Right forelimb (tissue), 1 donor: ENCODE data around the gene BORCS5.
"Not testable (repeated sequence)": the region's sequence is repeated elsewhere in the genome, so short reads cannot be mapped to it uniquely, and the experiment has no call there.

Experiments
- DNase-seq: peaks from one replicate; pipeline ENCODE4 v3.0.0-alpha.2; 2018

The BORCS5 gene

DNA sequence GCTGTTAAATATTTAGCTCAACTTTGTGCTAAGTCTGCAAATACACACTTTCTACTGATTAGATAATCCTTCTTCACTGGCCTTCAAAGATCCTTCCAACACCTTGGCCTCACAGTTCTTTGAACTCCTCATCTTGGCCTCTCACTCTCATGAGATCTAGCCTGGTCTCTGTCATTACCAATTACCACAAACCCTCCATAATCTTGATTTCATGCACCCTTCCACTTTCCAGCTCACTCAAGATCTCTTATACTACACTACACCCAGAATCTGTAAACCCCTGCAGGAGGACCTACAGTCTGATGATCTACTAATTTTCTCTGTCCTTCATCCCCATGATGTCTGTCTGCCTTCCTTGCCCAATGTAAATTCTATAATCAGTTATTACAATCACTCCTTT lies 134.7 kb downstream of the BORCS5 start:
- no peak for DNase-seq

DNA sequence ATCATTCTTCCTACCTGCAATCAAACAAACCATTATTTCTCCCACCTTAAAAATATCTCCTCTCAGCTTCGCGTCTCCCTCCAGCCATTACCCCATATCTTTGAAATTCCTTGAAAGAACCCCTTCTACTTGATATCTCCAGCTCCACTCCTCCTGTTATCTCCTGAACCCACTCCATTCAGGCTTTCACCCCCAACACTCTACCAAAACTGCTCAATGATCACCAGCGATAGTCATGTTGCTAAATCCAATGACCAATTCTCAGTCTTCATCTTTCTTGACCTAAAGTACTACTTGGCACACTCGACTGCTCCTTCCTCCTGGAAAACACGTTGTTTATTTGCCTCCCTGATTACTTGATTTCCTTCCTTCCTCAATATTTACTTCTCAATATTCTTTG lies 135.7 kb downstream of the BORCS5 start:
- no peak for DNase-seq

- no peak for DNase-seq
These were observed 138.7 kb downstream of the BORCS5 start for GRCh38 chr12:12495536-12495935.

GRCh38 chr12:12498210-12498609 lies 141.3 kb downstream of the BORCS5 start:
- no peak for DNase-seq

DNA sequence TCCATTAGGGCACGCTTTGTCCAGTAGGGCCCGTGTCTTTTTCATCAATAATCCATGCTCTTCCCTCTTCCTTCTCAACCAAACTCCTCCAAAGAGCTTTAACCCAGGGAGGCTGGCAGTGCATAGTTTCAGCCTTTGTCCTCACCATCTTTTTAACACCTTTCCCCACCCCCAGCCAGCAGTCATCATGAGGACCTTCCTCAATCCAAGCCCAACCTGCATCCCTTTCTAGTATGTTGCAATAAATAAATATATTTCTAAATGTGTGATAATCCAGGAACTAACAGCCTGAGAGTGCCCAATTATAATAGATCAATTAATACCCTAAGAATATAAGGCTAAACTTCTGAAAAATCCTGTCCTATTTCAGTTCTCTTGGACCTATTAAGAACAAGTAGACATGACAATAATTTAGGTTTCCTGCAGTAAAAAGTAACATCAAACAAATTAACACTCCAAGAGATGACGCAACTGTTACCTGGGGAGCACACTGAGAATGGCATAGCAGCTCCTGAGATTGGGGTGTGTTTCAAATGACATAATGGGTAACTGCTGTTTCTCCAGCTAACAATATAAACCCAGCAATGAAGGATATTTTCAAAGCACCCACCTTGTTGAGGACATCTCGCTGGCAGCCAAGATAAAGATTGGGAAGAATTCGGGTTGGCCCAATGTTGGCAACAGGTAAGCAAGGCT lies 143.2 kb downstream of the BORCS5 start:
- DNase-seq, result no peak

- no peak for DNase-seq
These were observed 144.2 kb downstream of the BORCS5 start for GRCh38 chr12:12501121-12501520.

DNA sequence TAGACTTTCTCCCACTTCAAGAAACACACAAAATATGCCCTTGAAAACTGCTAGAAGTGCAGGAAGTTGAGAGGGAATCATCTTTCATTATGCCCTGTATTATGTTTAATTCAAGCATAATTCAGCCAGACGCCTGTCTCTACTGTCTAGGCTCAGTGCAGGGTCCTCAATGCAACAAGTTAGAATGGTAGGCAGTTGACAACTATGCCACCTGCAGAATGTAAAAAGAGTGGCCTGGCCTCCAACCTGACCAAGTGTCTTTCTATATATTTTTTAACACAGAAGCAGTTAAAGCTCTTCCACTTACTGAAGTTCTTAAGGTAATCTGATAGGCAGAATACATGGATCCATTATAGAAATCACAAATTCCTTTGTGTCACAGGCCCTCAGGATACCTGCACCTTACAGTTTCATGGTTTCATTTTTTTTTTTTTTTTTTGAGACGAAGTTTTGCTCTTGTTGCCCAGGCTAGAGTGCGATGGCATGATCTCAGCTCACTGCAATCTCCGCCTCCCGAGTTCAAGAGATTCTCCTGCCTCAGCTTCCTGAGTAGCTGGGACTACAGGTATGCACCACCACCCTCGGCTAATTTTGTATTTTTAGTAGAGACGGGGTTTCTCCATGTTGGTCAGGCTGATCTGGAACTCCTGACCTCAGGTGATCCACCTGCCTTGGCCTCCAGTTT lies 145.4 kb downstream of the BORCS5 start:
- not testable (repeated sequence) for DNase-seq

DNA sequence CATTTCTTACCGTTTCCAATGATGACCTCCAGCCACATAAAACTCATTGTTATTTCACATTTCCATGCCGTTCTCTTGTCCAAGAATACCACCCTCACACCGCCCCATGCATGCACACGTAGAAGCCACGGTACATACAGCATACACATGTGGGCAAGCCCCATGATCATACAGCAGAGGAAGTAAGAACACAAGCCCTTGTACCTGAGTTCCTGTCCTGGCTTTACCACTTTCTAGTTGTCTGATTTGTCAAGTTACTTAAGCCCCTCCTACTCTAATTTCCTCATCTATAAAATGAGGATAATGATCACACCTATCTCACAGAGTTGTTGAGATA lies 145.9 kb downstream of the BORCS5 start:
- DNase-seq, result no peak

DNA sequence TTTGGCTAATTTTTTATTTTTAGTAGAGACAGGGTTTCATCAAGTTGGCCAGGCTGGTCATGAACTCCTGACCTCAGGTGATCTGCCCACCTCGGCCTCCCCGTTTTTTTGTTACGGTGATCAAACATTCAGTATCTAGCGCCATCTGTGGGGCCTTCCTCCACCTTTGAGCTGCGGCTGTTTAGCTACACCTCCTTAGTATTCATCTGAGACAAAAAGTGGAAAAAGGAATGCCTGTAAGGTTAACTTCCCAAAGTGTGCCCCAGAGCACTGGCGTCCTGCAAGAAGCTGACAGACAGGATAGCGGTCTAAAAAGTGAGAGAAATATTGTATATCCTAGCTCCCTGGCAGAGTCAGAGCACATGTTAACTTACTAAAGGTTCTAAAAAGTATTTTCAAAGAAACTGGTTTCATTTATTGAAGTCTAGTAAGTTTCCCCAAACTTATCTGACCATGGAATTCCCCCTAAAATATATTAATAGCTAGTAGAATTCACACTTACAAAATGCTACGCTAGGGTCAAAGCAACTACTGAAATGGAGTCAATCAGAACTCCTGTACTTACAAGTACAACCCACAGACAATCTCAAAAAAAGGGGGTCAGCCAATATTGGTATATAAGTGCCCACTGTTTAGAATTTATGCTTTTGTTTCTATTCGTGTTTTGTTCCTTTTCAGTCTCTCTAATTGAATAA lies 146.7 kb downstream of the BORCS5 start:
- no peak for DNase-seq

DNA sequence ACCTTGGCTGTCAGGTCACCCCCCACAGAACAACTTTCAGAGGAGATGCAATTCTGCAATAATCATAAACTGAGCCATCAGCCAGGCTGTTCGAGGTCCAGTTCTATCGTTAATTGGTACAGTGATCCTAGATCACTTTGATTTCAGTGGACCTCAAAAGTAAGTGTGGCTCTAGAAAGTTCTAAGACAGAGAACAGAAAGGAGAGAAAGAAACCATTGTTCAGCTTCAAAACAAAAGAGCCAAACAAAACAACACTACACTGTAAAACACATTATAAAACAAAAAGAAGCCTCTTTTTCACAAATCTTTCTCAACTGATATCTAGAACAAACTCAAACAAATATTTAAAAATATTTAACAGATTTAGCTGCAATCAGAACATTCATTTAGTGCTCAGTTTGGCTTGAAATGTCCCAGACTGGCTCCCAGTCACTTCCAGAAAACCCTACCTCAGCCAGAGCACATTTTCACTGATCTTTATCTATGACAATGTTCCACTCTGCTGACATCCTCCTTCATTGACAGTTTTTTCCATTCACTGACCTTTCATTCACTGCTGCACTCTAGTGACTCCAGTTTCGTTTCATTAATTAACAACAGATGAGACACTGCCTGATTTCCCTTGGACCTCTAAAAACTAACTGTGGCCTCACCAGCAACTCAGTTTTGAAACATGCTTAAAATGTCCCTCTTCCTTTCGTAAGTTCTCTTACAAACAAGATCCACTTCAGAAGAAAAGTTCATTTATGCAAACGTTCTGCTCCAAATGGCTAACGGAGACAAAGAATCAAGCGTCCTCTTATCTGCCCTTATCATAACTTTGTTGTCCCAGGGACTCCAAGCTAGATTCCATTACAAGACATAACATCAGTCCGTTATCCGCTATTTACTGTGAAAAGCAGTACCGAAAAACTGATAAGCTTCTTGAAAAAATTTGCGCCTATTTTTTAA lies 148.9 kb downstream of the BORCS5 start:
- no peak for DNase-seq

DNA sequence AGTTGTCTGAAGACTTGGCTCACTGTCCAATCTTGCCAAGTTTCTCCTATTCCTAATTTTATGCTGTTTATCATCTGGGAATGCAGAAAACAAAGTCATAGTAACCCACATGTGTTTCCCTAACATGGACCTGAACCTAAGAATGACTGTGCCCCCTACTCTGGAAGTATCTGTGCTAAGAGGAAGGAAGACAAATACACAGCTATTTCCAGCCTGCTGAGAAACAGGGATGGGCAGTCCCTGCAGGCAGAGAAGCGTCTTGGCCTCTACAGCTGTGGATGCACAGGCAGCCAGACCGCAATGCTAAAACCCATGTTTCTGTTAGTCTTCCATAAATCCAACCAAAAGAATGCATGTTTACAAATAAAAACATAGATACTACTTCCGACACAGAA lies 149.6 kb downstream of the BORCS5 start:
- DNase-seq, result peak; percentile 67

DNA sequence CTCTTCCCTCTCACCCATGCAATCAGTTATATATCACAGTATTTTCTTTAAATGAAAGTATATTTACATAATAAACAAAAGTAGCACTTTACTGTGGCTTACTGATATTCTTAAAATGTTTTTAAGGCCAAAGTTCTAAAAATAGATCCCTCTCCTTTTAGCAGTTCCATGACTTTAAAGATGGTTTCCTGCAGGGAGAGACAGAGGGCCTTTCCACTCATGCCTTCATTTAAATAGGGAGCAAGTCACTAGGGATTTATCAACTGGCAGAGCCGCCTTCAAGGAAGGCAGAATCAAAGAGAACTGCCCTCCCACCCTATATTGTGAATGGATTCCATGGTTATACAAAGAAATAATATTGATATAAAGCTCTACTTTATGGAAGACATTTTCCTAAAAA lies 150.2 kb downstream of the BORCS5 start:
- no peak for DNase-seq

GRCh38 chr12:12508612-12509011 lies 151.7 kb downstream of the BORCS5 start:
- no peak for DNase-seq

DNA sequence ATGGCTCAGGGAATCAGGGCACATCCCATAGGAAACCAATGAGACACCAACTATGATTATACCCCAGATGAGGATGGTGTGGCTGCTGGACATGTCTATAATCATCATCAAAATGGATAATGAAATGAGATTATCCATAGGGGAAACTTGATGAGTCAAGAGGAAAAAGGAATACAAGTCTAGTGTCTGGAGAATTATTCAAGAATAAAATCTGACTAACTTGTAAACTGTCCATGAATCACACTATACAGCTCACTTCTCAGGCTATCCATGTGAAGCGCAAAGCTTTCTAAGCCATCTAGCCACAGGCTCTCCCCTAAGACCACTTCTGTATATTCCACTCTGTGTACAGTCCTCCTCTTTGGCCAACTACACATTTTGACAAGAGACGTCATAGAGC lies 153.3 kb downstream of the BORCS5 start:
- DNase-seq, result no peak

GRCh38 chr12:12510551-12510950 lies 153.7 kb downstream of the BORCS5 start:
- no peak for DNase-seq

GRCh38 chr12:12511021-12511783 lies 154.3 kb downstream of the BORCS5 start:
- no peak for DNase-seq

DNA sequence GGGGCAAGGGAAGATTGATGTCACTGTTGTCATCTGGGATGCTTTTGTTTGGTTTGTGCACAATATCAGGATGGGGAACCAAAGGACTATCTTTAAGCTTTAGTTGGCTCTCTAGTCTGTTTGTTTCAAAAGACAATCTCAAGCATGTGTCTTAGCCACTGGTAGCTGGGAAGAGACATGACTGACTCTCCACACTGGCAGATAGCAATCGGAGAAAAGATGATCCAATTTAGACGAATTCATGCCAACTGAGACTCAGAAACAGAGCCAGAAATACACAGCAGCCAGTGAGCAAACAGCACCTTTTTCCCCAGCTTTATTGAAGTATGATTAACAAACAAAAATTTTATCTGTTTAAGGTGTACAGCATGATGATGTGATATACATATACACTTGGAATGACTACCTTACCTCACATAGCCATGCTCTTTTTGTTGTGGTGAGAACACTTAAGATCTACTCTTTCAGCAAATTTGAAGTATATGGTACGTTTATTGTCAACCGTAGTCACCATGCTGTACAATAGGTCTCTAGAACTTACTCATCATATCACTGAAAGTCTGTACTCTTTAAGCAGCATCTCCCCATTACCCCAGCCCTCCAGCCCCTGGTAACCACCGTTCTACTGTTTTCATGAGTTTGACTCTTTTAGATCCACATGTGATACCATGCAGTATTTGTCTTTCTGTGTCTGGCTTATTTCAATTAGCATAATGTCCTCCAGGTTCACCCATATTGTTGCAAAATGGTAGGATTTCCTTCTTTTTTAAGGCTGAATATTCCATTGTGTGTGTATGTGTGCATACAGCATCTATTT lies 155.2 kb downstream of the BORCS5 start:
- no peak for DNase-seq

DNA sequence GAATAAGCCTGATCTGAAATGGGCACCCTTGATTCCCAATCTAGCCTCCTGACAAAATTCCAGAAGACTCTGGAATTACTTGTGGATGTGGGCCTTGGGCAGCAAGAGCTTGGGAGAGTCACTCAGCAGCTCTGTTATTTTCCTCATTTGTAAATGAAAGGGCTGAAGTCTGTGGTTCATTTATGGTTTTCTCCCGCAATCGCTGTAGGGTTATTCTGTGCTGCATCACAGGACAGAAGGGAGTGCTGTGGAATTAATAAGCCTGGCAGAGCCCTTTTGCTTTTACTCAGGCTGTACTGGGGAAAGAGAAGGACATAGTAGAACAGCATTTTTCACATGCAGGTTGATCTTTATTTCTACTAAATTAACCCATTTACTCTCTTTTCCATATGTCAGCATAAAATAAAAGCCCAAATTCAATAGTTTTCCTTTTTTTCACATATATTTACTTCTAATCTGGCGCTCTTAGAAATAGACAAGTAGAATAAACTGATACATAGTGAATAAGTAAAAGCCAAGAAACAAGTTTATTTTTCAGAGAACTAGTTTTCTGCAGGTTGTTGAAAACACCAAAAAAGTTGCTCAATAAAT lies 156.6 kb downstream of the BORCS5 start:
- no peak for DNase-seq

DNA sequence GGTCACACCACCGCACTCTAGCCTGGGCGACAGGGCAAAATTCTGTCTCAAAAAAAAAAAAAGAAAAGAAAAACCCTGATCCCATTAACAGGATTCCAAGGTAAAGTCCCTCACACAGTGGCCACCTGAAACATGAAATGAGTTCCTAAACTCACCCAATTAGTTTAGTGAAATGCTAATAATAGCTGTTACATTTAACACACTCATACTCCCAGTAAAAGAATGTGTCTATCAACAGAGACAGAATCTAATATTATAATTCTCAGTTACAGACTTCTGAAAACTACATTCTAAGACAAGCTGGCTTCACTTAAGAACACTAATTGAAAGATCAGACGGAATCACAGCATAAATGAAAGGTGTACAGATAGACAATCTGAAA lies 161.6 kb downstream of the BORCS5 start:
- no peak for DNase-seq

- DNase-seq, result no peak
These were observed 162.0 kb downstream of the BORCS5 start for GRCh38 chr12:12518919-12519318.
